ENCODE results near the gene PSME1.

Gene PSME1

GRCh38 chr14:24177041-24177825 is 41.2 kb downstream of the PSME1 start:
- DNase-seq, result no peak

- DNase-seq, result no peak
These were observed 41.9 kb downstream of the PSME1 start for GRCh38 chr14:24177891-24178290.

GRCh38 chr14:24178399-24179178 is 42.6 kb downstream of the PSME1 start:
- DNase-seq, result no peak

- DNase-seq, result no peak
These were observed 43.4 kb downstream of the PSME1 start for GRCh38 chr14:24179294-24179960.

GRCh38 chr14:24179961-24180796 is 44.2 kb downstream of the PSME1 start:
- no peak for DNase-seq

- no peak for DNase-seq
These were observed 45.5 kb downstream of the PSME1 start for GRCh38 chr14:24181371-24182077.

GRCh38 chr14:24182110-24182882 is 46.3 kb downstream of the PSME1 start:
- DNase-seq, result no peak

- no peak for DNase-seq
These were observed 47.1 kb downstream of the PSME1 start for GRCh38 chr14:24183014-24183481.

- no peak for DNase-seq
These were observed 48.3 kb downstream of the PSME1 start for GRCh38 chr14:24184104-24184970.

- no peak for DNase-seq
These were observed 49.0 kb downstream of the PSME1 start for GRCh38 chr14:24185026-24185425.

- DNase-seq, result no peak
These were observed 49.7 kb downstream of the PSME1 start for GRCh38 chr14:24185741-24186140.

- DNase-seq, result no peak
These were observed 51.0 kb downstream of the PSME1 start for GRCh38 chr14:24186831-24187538.

GRCh38 chr14:24187539-24187915 is 51.5 kb downstream of the PSME1 start:
- no peak for DNase-seq
